Islet of Langerhans (tissue), 1 donor: ENCODE measurements around the gene HSF5.

ENCODE experiments used
- FAIRE-seq: peaks from one replicate; lab custom pipeline; 2011; peaks lifted over from hg19 to GRCh38; lab: Jason Lieb, UNC

The HSF5 gene

DNA sequence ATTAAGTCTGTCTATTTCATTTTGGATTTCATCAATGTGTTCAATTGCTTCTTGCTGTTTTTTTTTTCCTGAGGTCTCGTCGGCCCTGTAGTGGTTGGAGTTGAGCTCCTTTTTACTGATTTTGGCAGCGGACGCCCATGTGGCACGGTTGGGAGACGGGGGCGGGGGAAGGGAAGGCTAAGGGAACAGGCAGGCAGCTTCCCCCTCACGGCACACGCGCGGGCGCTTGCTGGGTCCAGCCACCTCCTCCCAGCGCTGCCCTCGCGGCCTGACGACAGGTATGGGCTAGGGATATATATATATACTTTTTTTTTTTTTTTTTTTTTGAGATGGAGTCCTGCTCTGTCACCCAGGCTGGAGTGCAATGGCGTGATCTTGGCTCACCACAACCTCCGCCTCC lies 11.4 kb downstream of the HSF5 start:
- FAIRE-seq: no peak

DNA sequence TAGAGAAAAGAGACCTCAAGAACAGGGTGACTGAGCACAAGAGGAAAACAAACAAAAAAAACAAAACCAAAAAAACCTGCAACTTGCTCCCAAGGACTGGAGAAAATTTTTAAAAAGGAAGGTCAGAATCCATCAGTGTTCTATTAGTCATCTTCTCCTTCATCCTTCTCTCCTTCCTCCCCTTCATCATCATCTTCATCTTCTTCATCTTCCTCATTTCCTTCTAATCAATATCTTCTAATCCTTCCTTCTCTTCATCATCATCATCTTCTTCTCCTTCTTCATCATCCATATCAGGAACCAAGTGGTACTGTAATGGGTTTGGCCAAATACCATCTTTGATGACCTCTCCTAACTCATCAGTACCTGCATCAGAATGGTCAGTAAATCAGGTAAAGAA lies 12.2 kb downstream of the HSF5 start:
- FAIRE-seq: no peak

DNA sequence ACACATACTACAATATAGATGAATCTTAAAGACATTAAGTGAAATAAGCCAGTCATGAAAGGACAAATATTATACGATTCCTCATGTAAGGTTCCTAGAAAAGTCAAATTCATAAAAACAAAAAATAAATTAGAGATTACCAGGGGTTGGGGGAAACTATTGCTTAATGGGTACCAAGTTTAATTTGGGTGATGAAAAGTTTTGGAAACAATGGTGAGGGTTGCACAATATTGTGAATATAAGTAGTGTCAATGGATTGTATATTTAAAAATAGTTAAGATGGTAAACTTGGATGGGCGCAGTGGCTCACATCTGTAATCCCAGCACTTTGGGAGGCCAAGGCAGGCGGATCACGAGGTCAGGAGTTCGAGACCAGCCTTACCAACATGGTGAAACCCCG lies 17.9 kb downstream of the HSF5 start:
- FAIRE-seq: no peak

DNA sequence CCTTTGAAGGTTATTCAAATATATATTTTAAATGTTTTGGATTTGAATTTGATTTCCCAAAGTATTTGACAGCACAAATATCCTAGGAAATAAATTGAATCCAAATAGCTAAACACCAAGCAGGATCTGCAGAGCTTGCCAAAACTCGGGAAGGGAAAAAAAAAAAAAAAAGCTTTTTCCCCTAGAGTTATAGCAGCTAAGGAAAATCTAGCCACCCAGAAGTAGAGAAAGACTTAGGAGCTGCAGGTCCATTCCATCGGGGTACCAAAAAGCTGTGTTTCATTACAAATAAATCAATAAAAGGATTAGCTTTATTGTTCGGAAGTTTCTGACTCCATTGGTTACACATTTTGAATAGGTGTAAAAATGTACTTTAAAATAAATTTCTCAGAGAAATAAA lies 19.3 kb downstream of the HSF5 start:
- FAIRE-seq: no peak

DNA sequence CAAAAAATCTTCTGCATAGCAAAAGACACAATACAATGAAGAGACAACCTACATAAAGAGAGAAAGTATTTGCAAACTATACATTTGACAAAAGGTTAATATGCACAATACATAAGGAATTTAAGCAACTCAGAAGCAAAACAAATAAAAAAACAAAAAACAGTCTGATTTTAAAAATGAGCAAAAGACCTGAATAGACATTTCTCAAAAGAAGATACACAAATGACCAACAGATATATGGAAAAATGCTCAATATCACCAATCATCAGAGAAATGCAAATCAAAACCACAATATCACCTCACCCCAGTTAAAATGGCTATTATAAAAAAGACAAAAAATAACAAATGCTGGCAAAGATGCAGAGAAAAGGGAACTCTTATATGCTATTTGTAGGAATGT lies 32.7 kb downstream of the HSF5 start:
- no peak for FAIRE-seq

DNA sequence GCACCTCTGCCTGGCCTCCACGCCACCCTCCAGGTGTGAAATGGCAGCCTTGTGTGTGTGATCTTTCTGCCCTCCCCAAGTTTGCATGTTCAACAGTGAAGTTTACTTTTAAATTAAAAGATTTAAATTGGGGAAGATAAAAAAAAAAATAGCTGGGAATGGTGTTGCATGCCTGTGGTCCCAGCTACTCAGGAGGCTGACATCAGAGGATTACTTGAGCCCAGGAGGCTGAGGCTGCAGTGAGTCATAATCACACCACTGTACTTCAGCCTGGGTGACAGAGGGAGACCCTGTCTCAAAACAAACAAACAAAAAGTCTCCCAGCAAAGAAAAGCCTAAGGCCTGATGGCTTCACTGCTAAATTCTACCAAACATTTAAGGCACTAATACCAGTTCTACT lies 35.5 kb downstream of the HSF5 start:
- FAIRE-seq: no peak

DNA sequence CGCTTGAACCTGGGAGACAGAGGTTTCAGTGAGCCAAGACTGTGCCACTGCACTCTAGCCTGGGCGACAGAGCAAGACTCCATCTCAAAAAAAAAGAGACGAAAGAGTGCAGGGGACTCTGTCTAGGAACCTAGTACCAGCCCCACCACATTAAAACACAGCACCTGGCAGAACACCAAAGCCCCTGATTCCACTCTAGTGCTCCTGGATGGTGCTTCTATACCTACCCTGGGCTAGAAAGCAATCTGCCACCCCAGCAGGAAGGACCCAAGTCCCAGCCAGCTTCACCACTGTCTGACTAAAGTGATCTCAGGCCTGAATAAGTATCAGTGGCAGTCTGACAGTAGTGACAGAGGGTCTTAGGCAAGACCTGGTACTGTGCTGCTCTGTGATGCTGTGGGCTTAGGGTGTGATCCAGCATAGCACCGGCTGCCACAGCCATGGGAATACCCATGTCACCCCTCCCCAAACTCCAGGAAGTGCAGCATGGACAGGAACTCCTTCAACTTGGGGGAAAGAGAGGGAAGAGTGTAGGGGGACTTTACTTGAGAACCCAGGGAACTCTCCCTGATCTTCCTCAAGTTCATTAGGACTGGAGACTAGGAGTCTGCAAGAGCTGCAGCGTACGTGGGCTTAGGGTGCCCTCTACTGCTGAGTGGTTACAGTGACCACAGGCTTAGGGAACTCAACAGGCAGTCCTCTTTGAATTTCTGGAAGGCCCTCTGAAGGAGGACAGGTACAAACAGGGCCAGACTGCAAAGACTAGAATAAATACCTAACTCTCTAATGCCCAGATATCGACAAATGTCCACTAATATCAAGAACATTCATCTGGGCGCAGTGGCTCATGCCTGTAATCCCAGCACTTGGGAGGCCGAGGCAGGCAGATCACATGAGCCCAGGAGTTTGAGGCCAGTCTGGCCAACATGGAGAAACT lies 40.9 kb downstream of the HSF5 start:
- FAIRE-seq: no peak

DNA sequence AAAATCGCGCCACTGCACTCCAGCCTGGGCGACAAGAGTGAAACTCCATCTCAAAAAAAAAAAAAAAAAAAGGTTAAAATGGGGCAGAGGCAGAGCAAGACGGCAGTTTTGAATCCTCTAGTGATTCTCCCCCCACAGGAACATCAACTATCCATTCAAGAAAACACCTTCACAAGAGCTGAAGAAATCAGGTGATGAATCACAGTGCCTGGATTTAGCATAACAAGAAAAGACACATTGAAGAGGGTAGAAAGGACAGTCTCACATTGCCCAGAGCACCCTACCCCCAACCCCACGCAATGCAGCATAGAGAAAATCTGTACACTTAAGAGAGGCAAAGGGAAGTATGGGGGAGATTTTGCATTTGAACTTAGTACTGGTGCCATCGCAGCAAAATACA lies 42.1 kb downstream of the HSF5 start:
- FAIRE-seq: no peak

DNA sequence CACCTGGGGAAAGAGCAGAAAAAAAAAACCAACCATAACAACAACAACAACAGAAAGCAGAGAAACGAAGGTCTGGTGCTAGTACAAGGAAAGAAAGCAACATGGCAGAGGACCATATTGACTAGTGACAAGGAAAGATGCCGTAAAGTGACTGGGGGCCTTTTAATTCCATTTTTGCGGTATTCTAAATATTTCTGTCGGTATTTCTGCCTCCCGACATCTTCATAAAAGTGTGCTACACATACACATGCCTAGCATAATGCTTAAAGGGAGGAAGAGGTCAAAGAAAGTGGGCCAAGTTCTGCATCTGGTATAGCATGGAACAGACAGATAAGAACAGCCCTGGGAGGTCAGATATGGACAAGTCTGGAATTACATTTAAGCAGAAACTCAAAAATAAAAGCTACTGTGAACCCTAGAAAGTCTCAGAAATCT lies 51.4 kb downstream of the HSF5 start:
- no peak for FAIRE-seq

DNA sequence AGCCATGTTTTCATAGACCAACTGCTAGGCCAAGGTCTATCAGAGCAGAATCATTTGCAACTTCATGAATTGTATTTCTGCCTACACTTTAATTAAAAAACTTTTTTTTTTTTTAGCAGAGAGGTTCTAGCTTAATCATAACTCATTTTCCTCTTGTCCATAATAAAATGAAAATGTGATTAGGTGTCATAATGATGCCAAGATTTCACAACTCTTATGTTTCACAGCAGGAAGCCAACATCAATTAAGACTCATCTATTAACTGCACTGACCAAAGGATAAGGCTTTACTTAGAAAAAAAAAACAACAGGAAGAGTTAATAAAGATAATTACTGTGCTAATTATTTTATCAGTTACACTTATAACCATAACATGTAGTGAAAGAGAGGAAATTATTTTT lies 52.0 kb downstream of the HSF5 start:
- FAIRE-seq: no peak

DNA sequence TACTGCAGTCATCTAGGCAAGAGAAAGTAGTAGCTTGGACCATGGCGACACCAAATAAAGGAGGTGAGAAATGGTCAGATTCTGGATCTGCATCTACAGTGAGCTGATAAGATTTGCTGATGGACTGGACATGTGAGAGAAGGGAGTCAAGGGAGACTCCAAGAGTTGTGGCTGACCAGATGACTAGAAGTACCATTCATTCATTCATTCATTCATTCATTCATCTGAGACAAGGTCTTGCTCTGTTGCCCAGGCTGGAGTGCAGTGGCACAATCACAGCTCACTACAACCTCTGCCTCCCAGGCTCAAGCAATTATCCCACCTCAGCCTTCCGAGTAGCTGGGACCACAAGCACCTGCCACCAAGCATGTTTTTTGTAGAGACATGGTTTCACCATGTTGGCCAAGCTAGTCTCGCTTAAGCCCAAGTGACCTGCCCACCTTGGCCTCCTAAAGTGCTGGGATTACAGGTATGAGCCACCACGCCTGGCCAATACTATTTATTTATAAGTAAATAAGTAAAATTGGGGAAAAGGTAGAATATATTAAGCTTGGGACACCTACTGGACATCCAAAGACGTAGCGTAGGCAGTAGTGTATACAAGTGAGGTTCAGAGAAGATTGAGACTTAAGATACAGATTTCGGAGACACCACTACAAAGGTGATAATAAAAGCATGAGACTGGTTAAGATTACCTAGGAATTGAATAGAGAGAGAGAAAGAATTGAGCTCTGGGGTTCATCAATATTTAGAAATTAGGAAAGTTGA lies 55.2 kb downstream of the HSF5 start:
- no peak for FAIRE-seq

DNA sequence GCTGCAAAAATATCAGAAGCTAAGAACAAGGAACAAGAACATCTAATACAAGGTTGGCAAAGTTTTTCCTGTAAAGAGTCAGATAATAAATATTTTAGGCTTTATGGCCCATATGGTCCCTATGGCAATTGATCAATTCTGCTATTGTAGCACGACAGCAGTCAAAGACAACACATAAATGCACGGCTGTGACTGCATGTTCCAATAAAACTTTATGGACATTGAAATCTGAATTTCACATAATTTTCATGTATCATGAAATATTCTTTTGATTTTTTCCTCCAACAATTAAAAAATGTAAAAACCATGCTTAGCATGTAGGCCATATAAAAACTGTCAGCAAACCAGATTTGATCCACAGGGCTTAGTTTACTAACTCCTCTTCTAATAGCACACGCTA lies 60.4 kb downstream of the HSF5 start:
- FAIRE-seq: no peak

DNA sequence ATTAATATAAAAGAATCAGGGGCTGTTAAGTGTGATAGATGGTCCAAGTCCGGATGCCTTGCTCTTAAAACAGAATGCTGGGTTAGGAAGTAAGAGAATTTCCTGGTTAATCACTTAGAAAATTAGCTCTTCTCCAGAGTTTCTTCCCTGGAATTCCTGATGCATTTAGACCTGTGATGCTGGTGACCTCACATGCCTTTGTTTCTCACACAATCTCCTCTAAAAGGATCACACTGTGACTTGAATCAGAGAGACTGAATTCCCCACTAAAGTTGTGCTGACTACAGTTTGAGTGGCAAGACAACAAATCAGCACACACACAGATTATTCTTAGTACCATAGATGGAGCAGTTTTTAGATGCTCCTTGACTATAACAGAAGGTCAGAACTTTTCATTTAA lies 66.5 kb downstream of the HSF5 start:
- FAIRE-seq: no peak

DNA sequence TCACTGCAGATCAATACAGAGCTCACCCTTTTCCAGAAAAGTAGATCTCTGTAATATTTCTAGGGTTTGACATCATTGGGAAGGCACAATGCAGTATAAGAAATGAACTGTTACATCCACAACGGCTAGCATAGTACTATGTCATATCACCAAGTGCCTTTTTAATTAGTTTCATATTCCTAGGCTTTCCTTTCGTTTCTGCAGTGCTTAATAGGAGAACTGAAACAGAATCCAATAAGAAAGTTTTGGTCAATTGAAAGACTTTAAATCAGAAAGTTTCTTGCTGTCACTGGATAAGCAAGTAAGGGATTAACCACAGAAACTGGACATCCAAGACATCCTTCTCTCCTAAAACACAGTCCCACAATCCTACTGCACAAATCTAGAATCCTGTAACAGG lies 67.4 kb downstream of the HSF5 start:
- FAIRE-seq: no peak

DNA sequence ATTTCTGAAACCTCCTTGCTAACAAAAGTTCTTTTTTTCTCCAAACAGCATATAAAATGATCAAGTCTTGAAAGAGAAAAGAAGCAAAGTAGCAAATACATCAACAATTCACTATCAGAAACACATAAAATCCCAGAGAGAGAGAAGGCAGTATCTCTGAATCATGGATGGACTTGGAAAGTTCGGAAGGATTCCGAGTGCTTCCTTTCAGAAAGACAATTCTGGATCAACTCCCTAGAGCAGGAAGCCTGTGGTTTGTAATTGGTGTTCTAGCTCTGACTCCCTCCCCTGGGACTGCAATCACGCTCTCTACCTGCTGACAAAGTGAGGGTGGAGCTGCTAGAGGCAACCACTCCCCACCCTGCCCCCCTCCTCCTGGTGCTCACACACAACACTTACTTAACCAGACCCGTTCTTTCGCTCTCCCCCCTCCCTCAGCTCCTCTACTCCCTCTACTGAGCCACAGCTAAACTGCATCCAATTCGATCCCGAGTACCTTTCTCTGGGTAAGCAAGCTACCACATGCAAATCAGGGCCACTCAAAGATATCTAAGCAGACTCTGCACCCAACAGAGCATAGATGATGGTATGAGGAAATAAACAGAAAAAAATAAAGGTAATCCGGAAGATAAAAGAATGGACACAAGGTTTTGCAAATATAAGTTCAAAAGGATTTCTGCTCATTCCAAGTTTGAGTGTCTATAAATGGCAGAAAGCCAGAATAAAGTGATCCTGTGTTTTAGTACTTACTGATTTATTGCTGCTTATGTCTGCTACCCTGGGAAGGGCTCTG lies 70.7 kb downstream of the HSF5 start, which contains the start of gene RNF43:
RNF43 (minus strand) TSS at position 235 of the 793 bp plus-strand sequence. CDS start 1,957 bp downstream, outside the sequence.
- peak; percentile 98 for FAIRE-seq

DNA sequence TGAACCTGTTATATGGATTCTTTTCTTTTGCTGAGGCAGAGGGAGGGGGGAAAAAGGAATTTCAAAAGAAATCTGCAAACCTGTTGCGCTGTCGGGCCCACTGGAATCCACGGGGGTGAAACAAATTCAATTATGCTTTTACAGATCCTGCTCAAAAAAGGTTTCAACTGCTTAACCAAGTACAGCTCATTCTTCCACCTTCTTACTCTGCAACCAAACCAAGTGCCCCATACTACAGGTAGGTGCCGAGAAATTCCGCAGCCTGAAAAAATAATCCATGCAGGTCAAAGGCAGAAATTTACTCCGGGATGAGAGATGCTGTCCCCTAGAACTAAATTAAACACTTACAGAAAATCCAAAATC lies 71.3 kb downstream of the HSF5 start:
- FAIRE-seq: no peak

DNA sequence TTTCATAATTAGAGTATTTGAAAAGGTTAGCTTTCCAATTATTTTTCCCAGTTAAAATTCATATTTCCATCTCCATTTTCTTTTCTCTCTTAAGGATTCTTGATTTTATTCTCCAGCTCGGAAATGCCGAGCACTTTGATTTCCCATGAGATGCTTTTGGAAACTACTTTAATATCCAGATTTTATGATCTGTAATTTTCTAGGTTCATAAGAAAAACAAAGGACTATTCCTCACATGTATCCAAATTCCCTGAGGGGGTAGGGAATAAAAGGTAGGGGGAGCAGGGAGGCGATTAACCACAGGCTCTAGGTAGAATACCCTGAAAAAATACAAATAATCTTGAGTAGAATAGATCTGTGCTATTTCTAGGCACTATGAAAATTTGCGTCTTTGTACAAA lies 71.8 kb downstream of the HSF5 start:
- no peak for FAIRE-seq

DNA sequence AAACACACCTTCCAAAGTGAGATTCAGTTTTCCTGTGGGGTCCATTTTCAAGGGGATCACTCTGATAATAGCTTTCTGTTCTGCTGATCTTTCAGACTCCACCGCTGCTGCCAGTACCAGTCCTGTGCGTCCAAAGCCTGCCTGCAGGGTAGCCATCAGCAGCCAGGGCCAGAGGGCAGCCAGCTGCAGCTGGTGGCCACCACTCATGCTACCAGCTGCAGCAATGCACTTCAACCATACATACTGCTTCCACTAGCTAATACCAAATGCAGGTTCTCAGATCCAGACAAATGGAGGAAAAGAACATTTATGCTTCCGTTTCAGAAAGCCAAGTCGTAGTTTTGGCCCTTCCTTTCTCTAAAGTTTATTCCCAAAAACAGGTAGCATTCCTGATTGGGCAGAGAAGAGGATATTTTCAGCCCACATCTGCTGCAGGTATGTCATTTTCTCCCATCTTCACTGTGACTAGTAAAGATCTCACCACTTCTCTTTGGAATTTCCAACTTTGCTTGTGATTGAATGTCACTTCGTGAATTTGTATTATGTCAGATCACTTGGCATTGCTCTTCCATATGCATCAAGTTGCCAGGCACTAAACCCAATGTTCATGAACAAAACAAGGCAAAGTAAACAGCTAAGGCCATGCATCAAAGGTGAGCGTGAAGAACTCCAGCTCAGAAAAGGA lies 72.7 kb downstream of the HSF5 start:
- FAIRE-seq: no peak

DNA sequence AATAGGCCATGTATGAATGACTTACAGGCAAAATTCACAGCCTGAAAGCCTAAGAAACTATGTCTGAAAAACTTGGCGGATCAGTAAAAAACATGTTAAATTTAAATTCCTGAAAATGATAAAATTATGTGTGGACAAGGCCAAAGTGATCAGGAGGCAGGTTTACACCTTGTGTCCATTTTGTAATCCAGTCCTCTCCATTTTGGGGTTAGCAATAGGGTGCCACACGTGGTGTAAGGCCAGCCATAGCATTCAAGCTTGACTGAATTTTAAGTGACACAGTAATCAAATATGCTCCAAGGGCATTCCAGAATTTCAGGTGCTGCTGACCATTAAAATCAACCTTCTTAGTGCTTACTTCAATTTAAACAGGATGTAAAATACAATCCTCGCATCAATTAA lies 73.6 kb downstream of the HSF5 start:
- FAIRE-seq: no peak

DNA sequence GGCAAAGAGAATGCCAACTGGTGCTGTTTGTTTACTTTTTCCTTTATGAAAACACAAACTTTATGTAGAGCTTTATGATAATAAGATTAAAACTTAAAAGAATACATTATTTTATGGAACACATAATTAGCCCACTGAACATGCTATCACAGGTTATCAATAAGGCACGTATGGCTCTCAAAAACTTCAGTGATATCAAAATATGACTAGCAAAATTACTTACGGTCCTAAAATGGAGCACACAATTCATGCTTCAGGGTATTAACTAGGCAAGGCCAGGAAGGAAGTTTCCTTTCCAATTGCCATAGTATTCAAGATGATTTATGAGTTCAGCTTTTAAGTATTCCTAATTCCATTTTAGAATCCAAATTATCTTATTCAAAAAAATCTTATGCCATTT lies 74.5 kb downstream of the HSF5 start:
- FAIRE-seq: no peak

DNA sequence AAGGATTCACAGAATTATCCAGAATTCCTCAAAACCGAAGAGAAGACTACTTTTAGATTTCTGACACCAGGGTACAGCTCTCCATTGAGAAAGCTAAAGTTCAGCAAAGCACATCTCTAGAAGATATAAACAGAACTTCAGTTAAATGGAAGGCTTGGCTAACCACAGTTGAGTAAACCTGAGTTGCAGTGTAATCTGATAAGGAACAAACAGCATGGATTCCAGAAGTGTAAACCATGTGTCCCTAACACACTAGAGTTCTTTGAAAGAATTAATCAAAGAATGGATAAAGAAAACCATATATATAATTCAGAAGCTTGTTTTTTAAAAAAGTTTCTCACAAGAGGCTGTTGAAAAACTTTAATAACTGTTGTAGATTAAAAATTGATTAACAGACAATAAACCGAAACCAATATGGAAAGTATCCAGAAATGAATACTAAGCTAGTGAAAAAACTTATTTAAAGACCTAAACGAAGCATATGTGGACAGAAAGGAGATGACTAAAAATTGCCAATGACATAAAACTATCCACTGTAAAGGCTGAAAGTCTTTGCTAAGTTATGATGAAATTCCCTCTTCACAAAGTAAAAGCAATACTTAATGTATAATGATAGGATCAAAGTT lies 75.1 kb downstream of the HSF5 start:
- FAIRE-seq: peak; percentile 85
